PFSK-1 (cell line): ENCODE results near the gene SLC7A4.

Experiments used
- FOXP2 ChIP-seq: optimal IDR thresholded peaks from 2 replicates; pipeline ENCODE3; 2011; ENCODE audit warnings: borderline replicate concordance, control low read depth, inconsistent platforms; ENCODE audit not compliant: insufficient read depth; ENCODE audit errors: extremely low read length, extremely low read depth
- POLR2AphosphoS5 ChIP-seq: IDR thresholded peaks from 2 replicates; pipeline ENCODE4 v1.6.1; 2012; ENCODE audit warnings: low read depth, mild to moderate bottlenecking, control low read depth, low read length, moderate library complexity
- REST ChIP-seq, 2 experiments: IDR thresholded peaks; 2 replicates each; pipeline versions ENCODE4 v1.6.1 to v1.8.0; 2011 to 2012; ENCODE audit warnings: low read depth in 2 of 2, low read length in 2 of 2, control low read depth in 1 of 2, inconsistent platforms in 1 of 2, mild to moderate bottlenecking in 1 of 2, moderate library complexity in 1 of 2; ENCODE audit not compliant: insufficient read depth in 1 of 2
- SIN3A ChIP-seq: IDR thresholded peaks from 2 replicates; pipeline ENCODE4 v1.6.1; 2012; ENCODE audit warnings: mild to moderate bottlenecking, low read length, moderate library complexity, borderline replicate concordance; ENCODE audit not compliant: insufficient read depth
- TAF1 ChIP-seq: IDR thresholded peaks from 2 replicates; pipeline ENCODE4 v1.6.1; 2012; ENCODE audit warnings: low read length, control low read depth, borderline replicate concordance; ENCODE audit not compliant: insufficient read depth

SLC7A4 gene

GRCh38 chr22:21000987-21001600 is 31.3 kb downstream of the SLC7A4 start:
- no peak for TF ChIP-seq REST (IDR thresholded peaks at IDR 0.05; ENCODE audit: insufficient read depth in 1 of 2, low read depth in 2 of 2, low read length in 2 of 2)
- no peak for TF ChIP-seq POLR2AphosphoS5
- no peak for TF ChIP-seq SIN3A
- no peak for TF ChIP-seq FOXP2
- TF ChIP-seq TAF1: no peak

- TF ChIP-seq FOXP2: no peak
- TF ChIP-seq POLR2AphosphoS5: 0 out of 2 replicates have a peak, but pooled peaks have one; percentile 37
- TF ChIP-seq SIN3A: no peak
Observed at GRCh38 chr22:21000207-21000986, 32.0 kb downstream of the SLC7A4 start.

GRCh38 chr22:20999350-21000206 is 32.8 kb downstream of the SLC7A4 start:
- TF ChIP-seq TAF1 (no peak), SIN3A (no peak), REST (IDR thresholded peaks at IDR 0.05; ENCODE audit: insufficient read depth in 1 of 2, low read depth in 2 of 2, low read length in 2 of 2) (no peak), FOXP2 (no peak), POLR2AphosphoS5 (no peak)

- TF ChIP-seq SIN3A (no peak), POLR2AphosphoS5 (peak; percentile 53)
Observed at GRCh38 chr22:20998411-20999336, 33.7 kb downstream of the SLC7A4 start.

- no peak for TF ChIP-seq FOXP2
Observed at GRCh38 chr22:20997536-20998257, 34.7 kb downstream of the SLC7A4 start.
